Measurements from ENCODE around the gene DENR.
"Not testable (repeated sequence)": the region's sequence is repeated elsewhere in the genome, so short reads cannot be mapped to it uniquely, and the experiment has no call there.

DENR gene

DNA sequence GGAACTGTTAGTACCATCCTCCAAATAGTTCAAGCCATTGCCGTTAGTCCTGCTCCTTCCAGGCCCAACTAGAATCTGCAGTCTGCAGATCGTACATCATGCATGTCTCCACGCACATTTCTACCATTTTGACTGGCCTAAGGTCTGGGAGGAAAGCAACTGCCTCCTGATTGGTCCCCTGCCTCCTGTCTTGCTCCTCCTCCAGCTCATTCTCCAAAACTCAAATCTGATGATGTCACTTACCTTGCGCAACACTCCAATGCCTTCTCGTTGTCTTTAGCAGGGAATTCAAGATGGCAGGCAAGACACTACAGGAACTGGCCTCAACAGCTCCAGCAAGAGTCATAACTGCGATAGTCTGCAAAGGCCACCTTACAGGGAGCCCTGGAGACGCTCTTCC, 12.3 kb upstream of the DENR start:
- DNase-seq (ENCODE audit: low spot score): no peak

DNA sequence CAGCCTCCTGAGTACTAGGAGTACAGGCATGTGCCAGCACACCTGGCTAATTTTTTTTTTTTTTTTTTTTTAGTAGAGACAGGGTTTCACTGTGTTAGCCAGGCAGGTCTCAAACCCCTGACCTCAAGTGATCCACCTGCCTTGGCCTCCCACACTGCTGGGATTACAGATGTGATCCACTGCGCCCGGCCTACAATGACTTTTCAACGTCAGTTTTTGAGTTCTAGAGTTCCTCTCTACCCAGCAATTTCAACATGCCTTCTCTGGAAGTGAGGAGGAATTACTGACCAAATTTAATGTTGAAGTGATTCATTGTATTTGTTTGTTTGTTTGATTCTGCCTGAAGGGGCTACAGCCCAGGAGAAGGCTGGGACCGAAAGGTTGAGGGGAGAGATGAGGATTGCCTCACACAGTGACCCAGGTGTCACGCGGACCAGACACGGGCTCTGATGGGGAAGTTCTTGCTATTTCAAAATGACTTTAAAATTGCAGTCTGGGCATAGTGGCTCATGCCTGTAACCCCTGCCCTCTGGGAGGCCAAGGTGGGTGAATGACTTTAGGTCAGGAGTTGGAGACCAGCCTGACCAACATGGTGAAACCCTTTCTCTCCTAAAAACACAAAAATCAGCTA, 8.6 kb upstream of the DENR start:
- peak; percentile 41 for DNase-seq (ENCODE audit: low spot score)

DNA sequence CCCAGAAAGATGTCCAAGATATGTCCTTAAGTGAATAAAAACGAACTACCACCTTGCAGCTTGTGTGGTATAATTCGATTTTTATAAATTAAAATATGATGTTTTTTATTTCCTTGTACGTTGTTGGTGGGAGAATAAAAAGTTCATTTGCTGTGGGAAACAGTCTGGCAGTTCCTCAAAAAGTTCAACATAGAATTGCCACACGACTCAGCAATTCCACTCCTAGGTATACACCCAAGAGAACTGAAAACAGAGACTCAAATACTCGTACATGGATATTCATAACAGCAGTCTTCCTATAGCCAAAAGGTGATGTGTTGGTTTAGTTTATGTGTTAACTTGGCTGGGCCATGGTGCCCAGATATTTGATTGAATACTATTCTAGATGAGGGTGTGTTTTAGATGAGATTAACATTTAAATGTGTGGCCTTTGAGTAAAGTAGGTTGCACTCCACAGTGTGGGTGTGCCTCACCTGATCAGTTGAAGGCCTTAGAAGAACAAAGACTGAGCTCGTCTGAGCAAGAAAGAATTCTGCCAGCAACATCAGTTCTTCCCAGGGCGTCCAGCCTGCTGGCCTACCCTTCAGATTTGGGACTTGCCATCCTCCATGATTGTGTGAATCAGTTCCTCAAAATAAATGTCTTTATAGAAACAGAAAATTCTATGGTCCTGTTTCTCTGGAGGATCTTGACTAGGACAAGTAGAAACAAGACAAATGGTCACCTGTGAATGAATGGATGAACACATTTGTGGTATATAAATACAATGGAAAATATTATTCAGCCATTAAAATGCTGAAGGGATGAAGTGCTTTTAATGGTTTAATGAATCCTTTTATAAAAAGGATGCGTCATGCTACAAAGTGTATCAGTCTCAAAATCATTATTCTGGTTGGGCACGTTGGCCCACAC, 5.1 kb upstream of the DENR start:
- no peak for DNase-seq (ENCODE audit: low spot score)

DNA sequence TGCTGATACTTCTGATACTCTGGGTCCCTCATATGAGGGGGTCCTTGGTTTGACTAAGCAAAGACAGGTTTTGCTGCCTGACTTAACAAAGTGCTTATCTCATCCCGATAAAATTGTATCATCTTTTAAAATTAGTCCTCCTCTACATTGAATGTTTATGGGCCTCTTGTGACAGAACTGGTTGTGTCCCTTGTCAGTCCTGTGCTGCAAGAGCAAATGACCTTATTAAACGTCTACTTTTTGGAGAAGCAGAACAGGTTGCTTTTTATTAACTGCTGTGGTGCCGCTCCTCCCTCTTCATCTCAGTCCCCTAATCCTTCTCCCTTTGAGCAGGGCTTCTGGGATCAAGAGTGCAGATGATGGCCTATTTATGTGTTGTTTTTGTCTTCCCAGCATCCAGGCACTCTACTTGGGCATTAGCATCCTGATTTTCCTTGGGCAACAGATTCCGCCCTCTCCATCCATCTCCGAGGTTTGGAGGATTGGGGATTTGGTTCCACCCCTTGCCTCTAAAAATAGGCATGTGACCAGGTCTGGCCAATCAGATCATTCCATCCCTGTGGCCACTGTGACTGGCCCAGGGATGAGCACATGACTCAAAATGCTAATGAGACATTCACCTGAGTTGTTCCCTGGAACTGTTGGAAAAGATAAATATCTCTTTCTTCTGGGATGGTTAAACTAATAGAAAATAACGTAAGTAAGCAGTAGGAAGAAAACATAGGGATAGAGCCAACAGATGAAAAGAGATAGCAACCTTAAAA, 2.9 kb upstream of the DENR start:
- DNase-seq (ENCODE audit: low spot score): no peak

DNA sequence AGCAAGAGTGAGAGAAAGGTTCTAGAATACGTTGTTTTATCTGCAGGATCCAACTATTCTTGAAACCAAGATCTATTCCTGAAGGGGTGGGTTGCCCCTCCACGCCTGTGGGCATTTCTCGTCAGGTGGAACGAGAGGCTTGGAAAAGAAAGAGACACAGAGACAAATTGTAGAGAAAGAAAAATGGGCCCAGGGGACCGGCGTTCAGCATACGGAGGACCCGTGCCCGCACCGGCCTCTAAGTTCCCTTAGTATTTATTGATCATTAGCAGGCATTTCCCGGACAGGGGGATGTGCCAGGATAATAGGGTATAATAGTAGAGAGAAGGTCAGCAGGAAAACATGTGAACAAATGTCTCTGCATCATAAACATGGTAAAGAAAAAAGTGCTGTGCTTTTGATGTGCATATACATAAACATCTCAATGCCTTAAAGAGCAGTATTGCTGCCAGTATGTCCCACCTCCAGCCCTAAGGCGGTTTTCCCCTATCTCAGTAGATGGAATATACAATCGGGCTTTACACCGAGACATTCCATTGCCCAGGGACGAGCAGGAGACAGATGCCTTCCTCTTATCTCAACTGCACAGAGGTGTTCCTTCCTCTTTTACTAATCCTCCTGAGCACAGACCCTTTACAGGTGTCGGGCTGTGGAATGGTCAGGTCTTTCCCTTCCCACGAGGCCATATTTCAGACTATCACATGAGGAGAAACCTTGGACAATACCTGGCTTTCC, 1.7 kb upstream of the DENR start:
- not testable (repeated sequence) for DNase-seq (ENCODE audit: low spot score)

DNA sequence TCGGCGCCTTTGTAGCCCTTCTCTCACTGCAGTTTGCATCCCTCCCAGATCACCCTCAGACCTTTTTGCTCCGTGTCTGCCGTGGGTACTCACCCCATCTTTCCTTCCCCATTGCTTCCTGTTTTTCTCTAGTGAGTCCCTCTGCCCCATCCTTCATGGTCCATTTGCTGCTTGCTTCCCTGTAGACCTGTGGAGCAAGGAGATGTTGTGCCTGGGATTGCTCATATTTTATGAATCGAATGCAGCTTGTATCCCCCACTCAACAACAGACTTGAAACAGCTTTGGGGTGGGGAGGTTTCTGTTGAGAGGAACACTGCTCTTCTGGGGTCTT, 661 bp downstream of the DENR start:
- DNase-seq (ENCODE audit: low spot score): no peak

DNA sequence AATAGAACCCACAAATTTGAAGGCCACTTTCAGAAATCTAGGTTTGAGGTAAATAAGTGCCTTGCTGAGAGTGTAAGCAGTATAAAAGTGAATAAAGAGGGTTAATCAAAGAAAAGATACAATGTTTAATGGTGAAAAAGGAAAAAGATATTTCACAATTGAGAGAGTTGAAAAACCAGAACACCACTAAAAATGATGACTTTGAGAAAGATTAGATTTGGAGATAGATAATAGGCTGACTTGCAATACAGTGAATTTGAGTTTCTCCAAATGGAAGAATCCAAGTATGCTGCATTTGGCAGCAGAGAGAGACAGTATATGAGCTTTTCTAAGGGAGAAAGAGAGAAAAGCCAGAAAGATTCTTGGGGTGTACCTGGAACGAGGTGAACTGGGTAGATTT, 2.2 kb downstream of the DENR start:
- DNase-seq (ENCODE audit: low spot score): no peak

DNA sequence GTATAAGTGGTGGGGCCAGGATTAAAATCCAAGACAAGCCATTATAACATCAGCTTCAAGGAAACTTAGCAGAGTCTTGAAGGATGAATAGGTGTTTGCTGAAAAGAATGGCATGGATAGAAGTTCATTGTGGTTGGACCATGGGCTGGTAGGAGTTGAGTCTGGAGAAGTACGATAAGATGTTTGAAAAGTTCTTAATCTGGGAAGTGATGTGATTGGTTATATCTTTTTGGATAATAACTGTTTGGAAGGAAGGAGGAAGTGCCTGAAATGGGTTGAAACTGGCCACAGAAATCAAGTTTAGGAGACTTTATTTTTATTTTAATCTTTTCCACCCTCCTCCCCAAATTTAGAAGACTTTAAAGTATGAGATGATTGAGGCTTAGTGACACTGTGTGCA, 4.9 kb downstream of the DENR start:
- DNase-seq (ENCODE audit: low spot score): no peak

DNA sequence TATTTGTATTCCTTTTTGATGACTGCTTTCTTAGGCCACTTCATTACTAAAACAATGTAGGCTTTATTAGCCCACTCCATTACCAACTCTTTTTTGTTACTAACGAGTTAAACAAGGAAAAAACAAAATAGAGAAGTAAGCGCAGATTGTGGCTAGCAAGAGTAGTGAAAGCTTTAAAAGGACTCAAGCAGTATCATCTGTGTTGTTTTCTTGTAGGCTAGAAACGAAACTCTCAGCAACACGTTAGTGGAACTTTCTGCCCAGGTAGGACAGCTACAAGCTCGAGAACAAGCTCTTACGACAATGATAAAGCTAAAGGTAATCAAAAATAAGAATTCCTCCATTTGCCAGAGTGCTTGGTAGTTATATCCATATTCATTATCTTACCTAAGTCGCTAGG, 32.9 kb downstream of the DENR start:
- DNase-seq (ENCODE audit: low spot score): no peak

DNA sequence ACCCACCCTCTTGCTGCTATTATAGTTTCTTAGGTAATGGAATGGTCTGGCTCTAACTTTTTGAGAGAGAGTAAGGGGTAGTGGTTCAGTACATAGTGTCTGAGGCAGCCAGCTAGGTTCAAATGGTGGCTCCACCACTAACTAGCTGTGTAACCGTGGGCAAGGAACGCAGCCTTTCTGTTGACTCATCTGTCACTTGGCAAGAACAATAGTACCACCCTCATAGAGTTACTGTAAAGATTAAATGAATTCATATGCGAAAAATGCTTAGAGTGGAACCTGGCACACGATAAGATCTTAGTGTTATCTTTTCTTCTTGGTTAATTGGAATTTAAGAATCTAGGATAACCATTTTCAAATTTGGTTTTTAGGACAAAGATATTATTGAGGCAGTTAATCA, 35.8 kb downstream of the DENR start:
- DNase-seq (ENCODE audit: low spot score): no peak

DNA sequence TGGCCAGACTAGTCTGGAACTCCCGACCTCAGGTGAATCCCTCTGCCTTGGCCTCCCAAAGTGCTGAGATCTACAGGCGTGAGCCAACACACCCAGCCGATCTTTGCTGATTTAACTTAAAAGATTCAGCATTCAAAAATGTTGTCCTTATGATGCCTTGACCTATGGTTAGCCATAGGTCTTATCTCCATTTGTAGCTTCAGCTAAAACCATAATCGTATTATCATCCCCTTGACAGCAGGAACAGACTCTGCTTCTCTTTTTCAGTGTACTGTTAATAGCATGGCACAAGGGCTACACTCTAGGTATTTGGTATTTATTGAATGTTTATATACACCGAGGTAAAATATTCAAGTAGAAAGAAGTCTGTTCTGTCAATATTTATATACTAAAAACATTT, 37.0 kb downstream of the DENR start:
- no peak for DNase-seq (ENCODE audit: low spot score)

DNA sequence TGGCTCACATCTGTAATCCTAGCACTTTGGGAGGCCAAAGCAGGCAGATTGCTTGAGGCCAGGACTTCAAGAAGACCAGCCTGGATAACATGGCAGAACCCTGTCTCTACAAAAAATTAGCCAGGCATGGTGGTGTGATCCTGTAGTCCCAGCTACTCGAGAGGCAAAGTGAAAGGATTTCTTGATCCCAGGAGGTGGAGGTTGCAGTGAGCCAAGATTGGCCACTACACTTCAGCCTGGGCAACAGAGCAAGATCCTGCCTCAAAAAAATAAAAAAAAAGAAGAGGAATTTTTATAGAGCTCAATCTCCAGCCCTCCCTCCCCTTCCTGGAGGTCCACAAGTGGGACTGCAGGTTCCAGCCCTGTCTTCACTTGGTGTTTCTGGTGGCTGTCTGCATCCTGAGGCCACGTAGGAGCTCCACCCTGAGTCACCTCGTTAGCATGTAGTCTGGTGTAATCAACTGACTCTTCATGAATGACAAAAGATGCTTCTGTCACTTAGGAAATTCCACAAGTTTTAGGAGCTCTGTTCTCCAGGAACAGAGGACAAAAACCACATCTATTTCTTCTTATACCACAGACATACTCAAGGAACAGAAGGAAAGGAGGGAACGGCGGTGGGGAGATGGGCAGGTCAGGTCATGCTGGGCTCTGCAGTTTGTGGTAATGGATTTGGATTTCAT, 37.9 kb downstream of the DENR start:
- DNase-seq (ENCODE audit: low spot score): no peak

DNA sequence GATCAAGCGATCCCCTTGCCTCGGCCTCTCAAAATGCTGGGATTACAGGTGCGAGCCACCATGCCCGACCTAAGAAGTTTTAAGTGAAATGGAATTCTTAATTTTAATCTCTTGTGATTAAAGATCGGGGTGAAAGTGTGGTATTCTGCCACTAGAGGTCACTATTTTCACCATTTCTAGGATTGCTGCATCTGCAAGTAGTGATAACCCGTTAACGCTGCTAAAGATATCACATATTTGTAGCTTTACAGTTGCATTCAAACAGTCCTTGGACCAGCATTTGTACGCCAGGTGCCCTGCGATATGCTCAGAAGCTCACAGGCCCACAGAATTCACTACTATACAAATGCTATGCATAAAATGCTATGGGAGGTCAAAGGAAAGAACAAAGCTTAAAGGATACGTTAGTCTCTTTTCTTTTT, 41.1 kb downstream of the DENR start:
- DNase-seq (ENCODE audit: low spot score): peak; percentile 71

DNA sequence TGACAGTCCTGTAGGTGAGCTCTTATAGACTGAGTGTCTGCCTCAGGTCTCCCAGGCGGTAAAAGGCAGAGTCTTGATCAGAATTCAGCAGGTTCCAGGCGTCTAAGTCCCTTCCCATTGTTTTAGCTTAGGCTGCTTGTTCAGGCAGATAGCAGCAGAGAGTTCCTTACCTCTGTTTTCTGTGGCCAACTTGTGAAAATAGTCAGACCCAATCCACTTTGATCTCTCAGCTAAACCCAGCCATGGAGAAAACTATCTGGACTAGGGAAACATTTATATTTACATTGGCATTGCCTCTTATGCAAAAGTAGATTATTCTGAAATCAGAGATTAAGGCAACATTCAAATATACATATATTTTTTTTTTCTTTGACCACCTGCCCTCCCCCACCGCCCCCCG, 43.2 kb downstream of the DENR start:
- DNase-seq (ENCODE audit: low spot score): no peak

DNA sequence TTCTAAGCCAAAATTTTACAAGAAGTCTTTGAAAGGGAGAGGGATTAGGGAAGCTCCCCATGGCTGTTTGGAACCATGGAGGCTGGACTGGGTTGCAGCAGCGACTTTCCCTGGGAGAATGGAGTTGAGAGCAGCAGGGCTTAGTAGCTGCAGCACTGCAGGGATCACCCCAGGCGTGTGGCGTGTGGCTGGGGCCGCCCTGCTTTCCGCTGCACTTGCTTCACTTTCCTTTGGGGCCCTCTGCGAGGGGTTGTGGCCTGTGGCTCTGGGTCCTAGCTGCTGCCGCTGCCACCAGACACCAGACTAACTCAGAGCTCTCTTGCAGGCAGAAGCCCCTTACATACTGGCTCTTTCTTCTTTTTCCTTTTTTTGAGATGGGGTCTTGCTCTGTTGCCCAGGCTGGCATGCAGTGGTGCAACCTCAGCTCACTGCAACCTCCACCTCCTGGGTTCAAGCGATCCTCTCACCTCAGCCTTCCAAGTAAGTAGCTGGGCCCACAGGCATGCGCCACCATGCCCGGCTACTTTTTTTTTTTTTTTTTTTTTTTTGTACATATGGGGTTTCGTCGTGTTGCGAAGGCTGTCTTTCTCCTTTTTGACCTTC, 47.1 kb downstream of the DENR start:
- no peak for DNase-seq (ENCODE audit: low spot score)

DNA sequence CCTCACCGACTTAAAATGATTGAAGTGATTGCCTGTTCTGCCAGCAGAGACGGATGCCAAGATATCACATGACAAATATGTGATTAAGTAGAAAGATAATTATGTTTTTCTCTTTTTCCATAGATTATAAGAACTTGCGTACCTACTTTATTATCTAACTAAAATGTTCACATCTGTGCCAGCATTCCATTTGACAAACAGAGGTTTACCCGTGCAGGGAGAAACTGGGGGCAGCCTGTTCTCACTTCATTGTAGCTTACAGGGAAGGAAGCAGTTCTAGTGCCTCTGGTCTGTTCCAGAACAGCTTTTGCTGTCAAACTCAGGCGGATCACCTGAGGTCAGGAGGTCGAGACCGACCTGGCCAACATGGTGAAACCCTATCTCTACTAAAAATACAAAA, 51.3 kb downstream of the DENR start:
- DNase-seq (ENCODE audit: low spot score): no peak

DNA sequence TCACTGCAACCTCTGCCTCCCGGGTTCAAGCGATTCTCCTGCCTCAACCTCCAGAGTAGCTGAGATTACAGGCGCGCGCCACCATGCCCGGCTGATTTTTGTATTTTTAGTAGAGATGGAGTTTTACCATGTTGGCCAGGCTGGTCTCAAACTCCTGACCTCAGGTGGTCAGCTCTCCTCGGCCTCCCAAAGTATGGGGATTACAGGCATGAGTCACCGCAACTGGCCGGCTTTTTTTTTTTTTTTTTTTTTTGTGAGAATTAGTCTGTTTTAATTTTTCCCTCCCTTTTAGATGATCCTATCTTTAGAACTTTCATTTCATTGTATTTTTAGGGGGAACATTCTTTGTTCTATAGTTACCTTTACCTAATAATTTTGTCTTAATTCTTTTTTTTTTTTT, 52.3 kb downstream of the DENR start:
- not testable (repeated sequence) for DNase-seq (ENCODE audit: low spot score)

DNA sequence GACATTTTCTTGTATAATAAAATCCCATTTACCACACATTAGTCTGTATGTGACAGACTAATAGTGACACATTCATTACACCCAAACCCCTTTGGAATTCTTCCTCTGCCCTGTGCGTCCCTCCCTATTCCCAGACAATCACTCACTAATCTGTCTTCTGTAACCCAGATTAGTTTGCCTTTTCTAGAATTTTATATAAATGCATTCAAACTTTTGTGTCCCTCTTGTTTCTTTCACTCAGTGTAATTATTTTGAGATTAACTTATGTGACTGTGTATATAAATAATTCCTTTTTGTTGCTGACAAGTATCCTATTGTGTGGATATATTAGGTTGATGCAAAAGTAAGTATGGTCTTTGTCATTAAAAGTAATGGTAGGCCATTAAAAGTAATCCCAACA, 55.0 kb downstream of the DENR start:
- DNase-seq (ENCODE audit: low spot score): no peak

DNA sequence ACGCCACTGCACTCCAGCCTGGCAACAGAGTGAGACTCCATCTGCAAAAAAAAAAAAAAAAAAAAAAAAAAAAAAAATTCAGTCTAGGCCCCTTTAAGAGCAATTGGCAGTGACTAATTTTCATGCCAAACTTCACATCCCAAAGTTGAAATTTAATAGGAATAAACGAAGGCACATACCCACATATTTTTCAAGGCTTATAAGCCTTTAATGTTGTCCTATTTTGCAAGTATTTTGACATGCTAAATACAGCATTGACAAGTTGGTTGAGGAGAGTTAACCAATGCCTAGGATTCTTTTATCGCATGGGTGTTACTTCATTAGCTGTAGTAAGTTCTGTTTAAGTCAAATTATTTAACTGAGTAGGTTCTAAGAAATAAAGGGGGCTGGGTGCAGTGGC, 59.2 kb downstream of the DENR start:
- DNase-seq (ENCODE audit: low spot score): no peak

DNA sequence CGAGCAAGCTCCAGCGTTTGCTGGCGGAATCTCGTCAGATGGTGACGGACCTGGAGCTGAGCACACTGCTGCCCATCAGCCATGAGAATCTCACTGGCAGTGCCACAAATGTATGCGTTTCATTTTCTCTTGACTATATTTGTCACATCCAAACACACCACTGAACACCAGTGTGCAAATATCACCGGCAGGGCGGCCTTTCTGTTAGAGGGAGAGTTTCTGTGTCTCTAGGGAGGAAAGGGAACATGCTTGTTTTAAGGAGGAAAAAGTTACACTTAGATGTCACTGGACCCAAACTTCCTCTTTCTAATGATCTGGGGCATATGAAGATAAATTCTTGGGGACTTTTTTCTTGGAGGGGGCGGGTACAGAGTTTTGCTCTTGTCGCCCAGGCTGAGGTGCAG, 60.7 kb downstream of the DENR start:
- no peak for DNase-seq (ENCODE audit: low spot score)

DNA sequence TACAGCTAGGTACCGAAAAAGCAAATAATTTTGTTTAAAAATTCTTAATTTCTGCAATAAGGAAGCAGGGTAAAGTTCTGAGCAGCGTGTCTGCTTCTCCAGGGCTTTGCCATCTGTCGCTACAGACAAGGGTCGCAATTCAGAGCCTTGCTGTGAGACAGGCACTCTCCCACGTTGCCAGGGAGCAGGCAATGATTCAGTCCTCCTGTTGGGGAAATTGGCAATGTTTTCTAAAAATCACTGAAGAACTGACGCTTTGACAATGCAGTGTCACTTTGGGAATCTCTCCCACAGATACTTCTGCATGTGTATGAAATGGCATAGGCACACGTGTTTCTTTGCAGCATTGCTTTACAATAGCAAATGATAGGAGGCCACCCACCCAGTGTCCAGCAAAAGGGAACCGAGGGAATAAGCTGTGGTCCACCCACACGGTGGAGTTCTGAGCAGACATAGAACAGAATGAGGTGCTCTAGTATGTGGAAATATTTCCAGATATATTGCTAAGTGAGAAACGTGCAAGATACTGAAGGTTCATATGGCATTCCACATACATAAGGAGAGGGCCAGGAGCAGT, 66.7 kb downstream of the DENR start:
- no peak for DNase-seq (ENCODE audit: low spot score)
